ENCODE measurements around the gene KCND3.

KCND3 gene

GRCh38 chr1:111891566-111891965 is 97.9 kb downstream of the KCND3 start:
- ATAC-seq (ENCODE audit: low read depth), result no peak
- Histone ChIP-seq H3K27ac (ENCODE audit: poor library complexity, severe bottlenecking) (no peak overlapping the region), H3K4me3 (ENCODE audit: severe bottlenecking) (no peak overlapping the region), H3K9me3 (ENCODE audit: severe bottlenecking) (no peaks in the 10 kb centered on the region), H3K27me3 (ENCODE audit: insufficient read depth, poor library complexity, severe bottlenecking) (no peaks in the 10 kb centered on the region), H3K4me1 (ENCODE audit: insufficient read depth, poor library complexity, severe bottlenecking) (no peaks in the 10 kb centered on the region), H3K36me3 (ENCODE audit: low read depth) (no peaks in the 10 kb centered on the region)
- TF ChIP-seq, protein P1, sequence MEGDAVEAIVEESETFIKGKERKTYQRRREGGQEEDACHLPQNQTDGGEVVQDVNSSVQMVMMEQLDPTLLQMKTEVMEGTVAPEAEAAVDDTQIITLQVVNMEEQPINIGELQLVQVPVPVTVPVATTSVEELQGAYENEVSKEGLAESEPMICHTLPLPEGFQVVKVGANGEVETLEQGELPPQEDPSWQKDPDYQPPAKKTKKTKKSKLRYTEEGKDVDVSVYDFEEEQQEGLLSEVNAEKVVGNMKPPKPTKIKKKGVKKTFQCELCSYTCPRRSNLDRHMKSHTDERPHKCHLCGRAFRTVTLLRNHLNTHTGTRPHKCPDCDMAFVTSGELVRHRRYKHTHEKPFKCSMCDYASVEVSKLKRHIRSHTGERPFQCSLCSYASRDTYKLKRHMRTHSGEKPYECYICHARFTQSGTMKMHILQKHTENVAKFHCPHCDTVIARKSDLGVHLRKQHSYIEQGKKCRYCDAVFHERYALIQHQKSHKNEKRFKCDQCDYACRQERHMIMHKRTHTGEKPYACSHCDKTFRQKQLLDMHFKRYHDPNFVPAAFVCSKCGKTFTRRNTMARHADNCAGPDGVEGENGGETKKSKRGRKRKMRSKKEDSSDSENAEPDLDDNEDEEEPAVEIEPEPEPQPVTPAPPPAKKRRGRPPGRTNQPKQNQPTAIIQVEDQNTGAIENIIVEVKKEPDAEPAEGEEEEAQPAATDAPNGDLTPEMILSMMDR (IDR thresholded peaks at IDR 0.05; ENCODE audit: poor library complexity, severe bottlenecking), result no peak
- no peak for DNase-seq (ENCODE audit: low spot score)

DNA sequence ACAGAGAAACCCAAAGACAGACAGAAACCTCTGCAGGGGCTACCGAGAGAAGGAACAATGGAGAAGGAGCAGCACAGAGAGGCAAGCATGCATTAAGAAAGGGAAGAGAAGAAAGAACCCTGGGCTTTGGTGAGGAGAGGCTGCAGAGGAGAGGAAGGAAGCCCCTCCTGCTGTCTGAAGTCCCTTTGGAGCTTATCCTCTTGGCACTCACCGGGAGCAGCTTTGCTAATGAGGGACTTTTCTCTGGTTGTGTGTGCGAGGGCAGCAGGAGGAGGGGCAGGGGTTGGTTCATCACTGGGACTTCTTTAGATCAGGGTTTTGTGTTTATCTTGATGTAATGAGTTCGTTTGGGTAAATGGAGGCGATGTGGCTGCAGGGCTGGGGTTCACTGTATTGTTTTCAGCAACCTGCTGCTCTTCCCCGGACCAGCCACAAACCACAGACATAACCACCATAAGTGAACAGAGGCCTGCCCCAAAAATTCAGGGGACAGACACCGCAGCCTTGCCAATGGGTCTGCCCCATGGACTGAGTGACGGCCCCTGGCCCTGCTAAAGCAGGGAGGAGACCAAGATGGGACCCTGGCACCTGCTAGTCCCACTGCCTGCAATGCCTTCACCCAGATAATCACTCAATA is 100.6 kb downstream of the KCND3 start:
- DNase-seq (ENCODE audit: low spot score) (no peak), ATAC-seq (ENCODE audit: low read depth) (no peak)
- Histone ChIP-seq H3K36me3 (ENCODE audit: low read depth) (no peaks in the 10 kb centered on the region), H3K4me1 (ENCODE audit: insufficient read depth, poor library complexity, severe bottlenecking) (no peaks in the 10 kb centered on the region), H3K27me3 (ENCODE audit: insufficient read depth, poor library complexity, severe bottlenecking) (no peaks in the 10 kb centered on the region), H3K4me3 (ENCODE audit: severe bottlenecking) (no peak overlapping the region), H3K9me3 (ENCODE audit: severe bottlenecking) (no peaks in the 10 kb centered on the region), H3K27ac (ENCODE audit: poor library complexity, severe bottlenecking) (no peak overlapping the region)
- TF ChIP-seq, protein P1 (IDR thresholded peaks at IDR 0.05; ENCODE audit: poor library complexity, severe bottlenecking), result no peak

- Histone ChIP-seq H3K4me1 (ENCODE audit: insufficient read depth, poor library complexity, severe bottlenecking) (no peaks in the 10 kb centered on the region), H3K4me3 (ENCODE audit: severe bottlenecking) (no peak overlapping the region), H3K27me3 (ENCODE audit: insufficient read depth, poor library complexity, severe bottlenecking) (no peaks in the 10 kb centered on the region), H3K27ac (ENCODE audit: poor library complexity, severe bottlenecking) (no peak overlapping the region), H3K9me3 (ENCODE audit: severe bottlenecking) (no peaks in the 10 kb centered on the region), H3K36me3 (ENCODE audit: low read depth) (no peaks in the 10 kb centered on the region)
- DNase-seq (ENCODE audit: low spot score), result no peak
- no peak for ATAC-seq (ENCODE audit: low read depth)
- TF ChIP-seq, protein P1 (IDR thresholded peaks at IDR 0.05; ENCODE audit: poor library complexity, severe bottlenecking), result no peak
Observed at GRCh38 chr1:111887875-111888274, 101.6 kb downstream of the KCND3 start.

- ATAC-seq (ENCODE audit: low read depth), result no peak
- TF ChIP-seq, protein P1 (IDR thresholded peaks at IDR 0.05; ENCODE audit: poor library complexity, severe bottlenecking), result no peak
- no peaks in the 10 kb centered on the region for H3K4me1 ChIP-seq (ENCODE audit: insufficient read depth, poor library complexity, severe bottlenecking)
- DNase-seq (ENCODE audit: low spot score), result no peak
- no peaks in the 10 kb centered on the region for H3K27me3 ChIP-seq (ENCODE audit: insufficient read depth, poor library complexity, severe bottlenecking)
- no peaks in the 10 kb centered on the region for H3K9me3 ChIP-seq (ENCODE audit: severe bottlenecking)
- H3K36me3 ChIP-seq (ENCODE audit: low read depth), result no peaks in the 10 kb centered on the region
- no peak overlapping the region for H3K27ac ChIP-seq (ENCODE audit: poor library complexity, severe bottlenecking)
- no peak overlapping the region for H3K4me3 ChIP-seq (ENCODE audit: severe bottlenecking)
Observed at GRCh38 chr1:111887385-111887784, 102.1 kb downstream of the KCND3 start.

DNA sequence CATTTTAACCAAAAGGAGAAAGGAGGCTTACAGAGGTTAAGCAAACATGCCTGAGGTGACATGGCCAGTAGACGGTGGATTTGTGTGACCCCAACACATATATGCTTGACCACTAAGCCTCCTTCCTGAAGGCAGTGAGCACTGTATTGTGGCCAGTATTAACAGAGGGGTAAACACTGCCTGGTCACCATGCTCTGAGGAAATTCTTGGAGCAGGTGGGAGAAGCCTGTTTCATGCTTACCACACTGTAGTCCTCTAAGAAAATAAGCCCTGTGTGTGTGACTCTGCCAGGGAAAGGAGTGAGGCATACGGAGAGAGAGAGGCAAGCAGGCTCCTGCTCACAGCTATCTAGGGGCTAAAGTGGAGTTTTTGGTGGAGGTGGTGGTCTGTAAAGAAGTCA is 102.7 kb downstream of the KCND3 start:
- ATAC-seq (ENCODE audit: low read depth), result no peak
- DNase-seq (ENCODE audit: low spot score), result no peak
- Histone ChIP-seq H3K27me3 (ENCODE audit: insufficient read depth, poor library complexity, severe bottlenecking) (no peaks in the 10 kb centered on the region), H3K4me3 (ENCODE audit: severe bottlenecking) (no peak overlapping the region), H3K4me1 (ENCODE audit: insufficient read depth, poor library complexity, severe bottlenecking) (no peaks in the 10 kb centered on the region), H3K9me3 (ENCODE audit: severe bottlenecking) (no peaks in the 10 kb centered on the region), H3K27ac (ENCODE audit: poor library complexity, severe bottlenecking) (no peak overlapping the region), H3K36me3 (ENCODE audit: low read depth) (no peaks in the 10 kb centered on the region)
- TF ChIP-seq, protein P1 (IDR thresholded peaks at IDR 0.05; ENCODE audit: poor library complexity, severe bottlenecking), result no peak
